Effector memory CD8-positive, alpha-beta T cell (primary cell): ENCODE measurements around the gene ASAP3.
"Not testable (repeated sequence)": the region's sequence is repeated elsewhere in the genome, so short reads cannot be mapped to it uniquely, and the experiment has no call there.

Experiments
- ATAC-seq: fragments of 150-1000 bp; cut with Tn5 transposase; replicated peaks from 2 replicates; pipeline ENCODE4 v1.10.0; 2021; ENCODE audit warnings: mild to moderate bottlenecking, moderate library complexity
- DNase-seq, 3 experiments: peaks; one replicate each; pipeline ENCODE4 v3.0.0; 2021
- H3K27ac Mint-ChIP-seq, 2 donors: one replicate each; pipeline ENCODE4 v1.8.0; 2022; ENCODE audit warnings: mild to moderate bottlenecking in 2 of 2, mixed read lengths in 2 of 2, moderate library complexity in 2 of 2
- H3K27me3 Mint-ChIP-seq, 2 donors: one replicate each; pipeline ENCODE4 v1.8.0; 2022; ENCODE audit warnings: mixed read lengths in 2 of 2
- H3K36me3 Mint-ChIP-seq: one replicate; pipeline ENCODE4 v1.8.0; 2022; ENCODE audit warnings: mild to moderate bottlenecking, moderate library complexity, mixed read lengths; ENCODE audit not compliant: insufficient read depth
- H3K4me1 Mint-ChIP-seq, 2 donors: one replicate each; pipeline ENCODE4 v1.8.0; 2022; ENCODE audit warnings: low read depth in 2 of 2, mixed read lengths in 2 of 2
- H3K4me3 Mint-ChIP-seq, 2 donors: one replicate each; pipeline ENCODE4 v1.8.0; 2022; ENCODE audit warnings: mild to moderate bottlenecking in 2 of 2, mixed read lengths in 2 of 2, moderate library complexity in 2 of 2
- H3K9me3 Mint-ChIP-seq, 2 donors: one replicate each; pipeline ENCODE4 v1.8.0; 2022; ENCODE audit warnings: mixed read lengths in 2 of 2

The ASAP3 gene

DNA sequence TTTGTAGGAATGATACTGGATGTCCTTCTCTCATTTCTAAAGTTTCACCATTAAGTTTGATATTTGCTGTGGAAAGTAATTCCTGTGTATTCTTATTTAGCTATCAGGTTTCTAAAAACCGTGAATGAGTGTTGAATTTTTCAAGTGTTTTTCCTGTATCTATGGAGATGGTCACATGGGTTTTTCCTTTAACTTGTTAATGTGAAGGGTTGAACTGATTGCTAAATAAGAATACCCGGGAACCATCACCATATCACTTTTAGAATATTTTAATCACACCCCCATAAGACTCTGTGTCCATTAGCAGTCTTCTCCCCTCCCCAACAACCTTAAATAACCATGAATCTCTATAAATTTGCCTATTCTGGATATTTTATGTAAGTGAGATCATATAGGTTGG is 16.5 kb upstream of the ASAP3 start:
- ATAC-seq = no peak
- no peak overlapping the region for H3K27ac Mint-ChIP-seq
- no peaks in the 10 kb centered on the region for H3K27me3 Mint-ChIP-seq

DNA sequence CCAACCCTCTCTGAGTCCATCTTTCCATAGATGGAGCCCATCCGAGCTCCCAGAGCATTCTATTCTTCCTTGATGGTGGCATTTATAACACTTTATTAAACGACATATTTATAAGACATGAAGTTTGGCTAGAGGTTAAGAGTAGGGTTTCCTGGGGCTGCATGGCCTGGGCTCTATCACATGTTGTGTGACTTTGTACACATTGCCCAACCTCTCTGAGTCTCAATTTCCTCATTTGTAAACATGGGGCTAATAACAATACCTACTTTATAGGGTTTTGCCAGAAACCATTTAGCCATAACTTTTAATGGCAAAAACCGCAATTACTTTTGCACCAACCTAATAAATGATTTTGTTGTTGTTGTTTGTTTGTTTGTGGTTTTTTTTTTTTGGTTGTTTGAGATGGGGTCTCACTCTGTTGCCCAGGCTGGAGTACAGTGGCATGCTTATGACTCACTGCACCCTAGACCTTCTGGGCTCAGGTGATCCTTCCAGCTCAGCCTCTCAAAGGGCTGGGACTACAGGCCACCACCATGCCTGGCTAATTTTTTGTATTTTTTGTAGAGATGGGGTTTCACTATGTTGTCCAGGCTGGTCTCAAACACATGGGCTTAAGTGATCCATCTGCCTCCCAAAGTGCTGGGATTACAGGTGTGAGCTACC is 13.9 kb upstream of the ASAP3 start:
- DNase-seq = no peak
- H3K27ac Mint-ChIP-seq = no peak overlapping the region
- H3K4me3 Mint-ChIP-seq = no peak overlapping the region
- no peak for ATAC-seq
- peaks cover 0 to 3% of the 10 kb centered on the region in 2 donors for H3K4me1 Mint-ChIP-seq
- no peaks in the 10 kb centered on the region for H3K9me3 Mint-ChIP-seq
- no peaks in the 10 kb centered on the region for H3K36me3 Mint-ChIP-seq
- H3K27me3 Mint-ChIP-seq = no peaks in the 10 kb centered on the region

More for the DNA sequence above, 16.5 kb upstream of the ASAP3 start:
- H3K36me3 Mint-ChIP-seq = no peaks in the 10 kb centered on the region
- DNase-seq = no peak
- H3K4me1 Mint-ChIP-seq = peaks cover 0 to 3% of the 10 kb centered on the region in 2 donors
- no peak overlapping the region for H3K4me3 Mint-ChIP-seq
- H3K9me3 Mint-ChIP-seq = no peaks in the 10 kb centered on the region

DNA sequence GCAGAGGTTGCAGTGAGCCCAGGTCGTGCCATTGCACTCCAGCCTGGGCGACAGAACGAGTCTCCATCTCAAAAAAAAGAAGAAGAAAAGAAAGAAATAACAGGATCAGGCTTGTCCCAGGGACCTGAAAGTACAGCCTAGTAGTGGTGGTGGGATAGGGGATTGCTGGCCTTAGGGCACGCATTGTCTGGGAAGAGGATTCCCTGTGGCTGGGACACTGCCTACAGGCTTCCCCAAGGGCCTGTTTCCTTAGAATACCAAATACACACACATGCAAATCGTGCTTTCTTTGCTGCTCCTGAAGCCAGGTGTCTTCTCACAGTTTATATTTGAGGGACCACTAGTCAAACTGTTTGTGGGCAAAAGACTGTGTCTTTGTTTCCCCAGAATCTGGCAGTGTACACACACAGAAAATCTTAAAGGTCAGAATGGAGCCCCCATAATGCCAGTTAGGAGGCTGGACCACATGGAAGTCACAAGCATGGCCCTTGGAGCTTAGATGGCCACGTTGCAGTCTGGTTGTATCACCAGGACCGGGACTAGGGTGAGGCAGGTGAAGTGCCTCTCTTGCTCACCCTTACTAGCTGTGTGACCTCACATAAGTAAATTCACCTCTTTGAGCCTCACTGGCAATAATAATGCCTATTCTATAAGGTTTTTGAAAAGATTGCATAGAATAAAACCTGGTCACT is 12.7 kb upstream of the ASAP3 start:
- H3K9me3 Mint-ChIP-seq = no peaks in the 10 kb centered on the region
- H3K27ac Mint-ChIP-seq = no peak overlapping the region
- H3K27me3 Mint-ChIP-seq = peaks cover 9 to 11% of the 10 kb centered on the region in 2 donors
- peaks cover 0 to 3% of the 10 kb centered on the region in 2 donors for H3K4me1 Mint-ChIP-seq
- DNase-seq (no peak), ATAC-seq (no peak)
- no peak overlapping the region for H3K4me3 Mint-ChIP-seq
- no peaks in the 10 kb centered on the region for H3K36me3 Mint-ChIP-seq

DNA sequence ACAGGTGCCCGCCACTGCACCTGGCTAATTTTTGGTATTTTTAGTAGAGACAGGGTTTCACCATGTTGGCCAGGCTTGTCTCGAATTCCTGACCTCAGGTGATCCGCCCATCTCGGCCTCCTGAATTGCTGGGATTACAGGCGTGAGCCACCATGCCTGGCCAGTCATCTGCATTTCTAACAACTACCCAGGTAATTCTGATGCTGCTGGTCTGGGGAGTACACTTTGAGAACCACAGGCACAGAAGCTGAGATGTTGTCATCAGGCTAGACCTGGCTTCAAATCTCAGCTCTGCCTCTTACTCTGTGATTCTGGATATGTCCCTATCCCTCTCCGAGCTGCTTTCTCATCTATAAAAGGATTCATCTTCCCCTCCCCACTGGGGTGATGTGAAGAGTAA is 10.9 kb upstream of the ASAP3 start:
- H3K27me3 Mint-ChIP-seq = peaks cover 19 to 29% of the 10 kb centered on the region in 2 donors
- DNase-seq, H3K9me3 Mint-ChIP-seq, H3K4me3 Mint-ChIP-seq, H3K36me3 Mint-ChIP-seq, H3K4me1 Mint-ChIP-seq, H3K27ac Mint-ChIP-seq, ATAC-seq: not testable (repeated sequence)

DNA sequence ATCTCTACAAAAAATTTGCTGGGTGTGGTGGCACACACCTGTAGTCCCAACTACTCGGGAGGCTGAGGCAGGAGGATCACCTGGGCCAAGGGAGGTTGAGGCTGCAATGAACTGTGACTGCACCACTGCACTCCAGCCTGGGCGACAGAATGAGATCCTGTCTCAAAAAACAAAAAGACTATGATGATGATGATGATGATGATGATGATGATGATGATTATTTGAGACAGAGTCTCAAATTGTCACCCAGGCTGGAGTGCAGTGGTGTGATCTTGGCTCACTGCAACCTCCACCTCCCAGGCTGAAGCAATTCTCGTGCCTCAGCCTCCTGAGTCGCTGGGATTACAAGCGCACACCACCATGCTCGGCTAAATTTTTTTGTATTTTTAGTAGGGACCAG is 8.8 kb upstream of the ASAP3 start:
- not testable (repeated sequence) for H3K27ac Mint-ChIP-seq, DNase-seq, H3K4me3 Mint-ChIP-seq, H3K36me3 Mint-ChIP-seq, H3K9me3 Mint-ChIP-seq, ATAC-seq, H3K4me1 Mint-ChIP-seq
- peaks cover 19 to 30% of the 10 kb centered on the region in 2 donors for H3K27me3 Mint-ChIP-seq

DNA sequence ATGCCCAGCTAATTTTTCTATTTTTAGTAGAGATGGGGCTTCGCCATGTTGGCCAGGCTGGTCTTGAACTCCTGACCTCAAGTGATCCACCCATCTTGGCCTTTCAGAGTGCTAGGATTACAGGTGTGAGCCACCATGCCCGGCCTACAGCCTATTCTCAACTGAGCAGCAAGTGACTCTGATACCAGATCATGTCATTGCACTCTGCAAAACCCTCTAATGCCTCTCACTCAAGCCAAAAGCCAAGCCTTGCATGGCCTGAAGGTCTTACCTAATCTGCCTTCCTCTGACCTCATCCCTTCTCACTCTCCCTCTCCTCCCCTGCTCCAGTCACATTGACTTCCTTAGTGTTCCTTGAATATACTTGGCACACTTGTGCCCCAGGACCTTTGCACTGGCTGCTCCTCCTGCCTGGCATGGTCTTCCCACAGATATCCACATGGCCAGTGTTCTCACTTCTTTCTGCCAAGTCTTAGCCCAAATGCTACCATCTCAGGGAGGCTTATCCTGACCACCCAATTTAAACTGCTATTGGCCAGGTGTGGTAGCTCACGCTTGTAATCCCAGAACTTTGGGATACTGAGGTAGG is 8.2 kb upstream of the ASAP3 start:
- Mint-ChIP-seq H3K4me1 (no peaks in the 10 kb centered on the region), H3K27me3 (peaks cover 19 to 30% of the 10 kb centered on the region in 2 donors), H3K36me3 (no peaks in the 10 kb centered on the region), H3K9me3 (no peaks in the 10 kb centered on the region), H3K27ac (no peak overlapping the region), H3K4me3 (no peak overlapping the region)
- no peak for ATAC-seq
- DNase-seq = no peak

DNA sequence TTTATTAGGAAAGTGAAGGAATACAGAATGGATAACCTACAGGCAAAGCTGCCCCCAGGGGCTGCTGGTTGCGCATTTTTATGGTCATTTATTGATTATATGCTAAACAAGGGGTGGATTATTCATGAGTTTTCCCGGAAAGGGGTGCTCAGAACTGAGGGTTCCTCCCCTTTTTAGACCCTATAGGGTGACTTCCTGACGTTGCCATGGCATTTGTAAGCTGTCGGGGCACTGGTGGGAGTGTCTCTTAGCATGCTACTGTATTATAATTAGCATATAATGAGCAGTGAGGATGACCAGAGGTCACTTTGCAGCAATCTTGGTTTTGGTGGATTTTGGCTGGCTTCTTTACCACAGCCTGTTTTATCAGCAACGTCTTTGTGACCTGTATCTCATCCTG is 5.9 kb upstream of the ASAP3 start:
- peaks cover 0 to 3% of the 10 kb centered on the region in 2 donors for H3K4me1 Mint-ChIP-seq
- H3K36me3 Mint-ChIP-seq = no peaks in the 10 kb centered on the region
- peaks cover 19 to 30% of the 10 kb centered on the region in 2 donors for H3K27me3 Mint-ChIP-seq
- no peaks in the 10 kb centered on the region for H3K9me3 Mint-ChIP-seq
- DNase-seq (no peak), ATAC-seq (no peak)
- no peak overlapping the region for H3K4me3 Mint-ChIP-seq
- H3K27ac Mint-ChIP-seq = no peak overlapping the region

DNA sequence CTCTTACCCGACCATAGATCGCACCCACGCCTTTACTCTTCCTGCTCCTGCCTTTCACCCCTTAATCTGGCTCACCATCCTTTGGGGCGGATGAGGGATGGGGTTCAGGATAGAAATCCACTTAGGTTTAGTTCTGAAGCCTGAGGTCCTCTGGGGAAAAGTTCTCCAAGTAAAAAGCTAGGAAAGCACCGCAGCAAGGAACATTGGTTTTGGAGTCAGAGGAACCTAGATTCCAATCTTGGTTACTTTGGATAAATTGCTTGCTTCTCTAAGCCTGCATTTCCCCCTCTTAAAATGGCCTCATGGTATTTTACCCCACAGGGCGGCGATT is 988 bp upstream of the ASAP3 start:
- H3K27me3 Mint-ChIP-seq = peaks cover 21 to 25% of the 10 kb centered on the region in 2 donors
- no peaks in the 10 kb centered on the region for H3K9me3 Mint-ChIP-seq
- DNase-seq (no peak), ATAC-seq (peak; percentile 1)
- peak overlapping the region; percentile 76 to 87 for H3K4me3 Mint-ChIP-seq
- H3K27ac Mint-ChIP-seq = no peak overlapping the region
- H3K4me1 Mint-ChIP-seq = peaks cover 7 to 15% of the 10 kb centered on the region in 2 donors
- H3K36me3 Mint-ChIP-seq = no peaks in the 10 kb centered on the region

DNA sequence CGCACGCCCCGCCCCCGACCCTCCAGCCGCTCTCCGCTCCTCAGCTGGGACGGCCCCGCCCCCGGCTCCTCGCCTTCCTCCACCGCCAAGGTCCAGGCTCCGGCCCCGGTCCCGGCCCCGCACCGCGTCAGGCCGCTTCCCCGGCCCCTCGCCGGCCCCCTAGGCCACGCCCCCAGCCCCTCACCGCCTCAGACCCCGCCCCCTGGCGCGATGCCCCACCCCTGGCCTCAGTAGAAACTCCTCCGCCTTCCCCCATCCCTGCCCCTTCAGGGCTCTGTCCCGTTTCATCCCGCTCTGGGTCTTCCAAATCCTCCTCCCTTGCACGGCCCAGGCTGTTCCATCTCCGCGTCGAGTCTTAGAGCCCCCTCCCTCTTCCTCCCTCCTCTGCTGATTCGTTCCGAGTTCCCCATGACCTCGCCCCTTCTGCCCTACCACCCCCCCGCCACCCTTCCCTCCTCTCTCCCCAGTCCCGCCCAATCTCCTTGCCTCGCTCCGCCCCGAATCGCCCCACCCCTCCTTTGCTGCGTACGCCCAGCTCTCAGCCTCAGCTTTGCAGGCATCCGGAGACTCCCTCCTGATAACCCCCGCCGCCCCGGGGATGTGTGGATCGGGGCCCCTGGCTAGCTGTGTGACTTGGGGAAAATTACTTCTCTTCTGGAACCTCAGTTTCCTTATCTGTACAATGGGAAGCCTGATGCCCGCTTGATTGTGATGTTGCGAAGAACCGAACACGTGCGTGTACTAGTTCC is 448 bp upstream of the ASAP3 start:
- H3K27ac Mint-ChIP-seq = peak overlapping the region in 1 of 2 donors; percentile 41
- DNase-seq (peak; percentile 81 to 87 (median 84)), ATAC-seq (peak; percentile 87)
- no peaks in the 10 kb centered on the region for H3K36me3 Mint-ChIP-seq
- H3K4me3 Mint-ChIP-seq = peak overlapping the region; percentile 76 to 87
- H3K4me1 Mint-ChIP-seq = peaks cover 7 to 15% of the 10 kb centered on the region in 2 donors
- H3K9me3 Mint-ChIP-seq = no peaks in the 10 kb centered on the region
- H3K27me3 Mint-ChIP-seq = peaks cover 21 to 23% of the 10 kb centered on the region in 2 donors

DNA sequence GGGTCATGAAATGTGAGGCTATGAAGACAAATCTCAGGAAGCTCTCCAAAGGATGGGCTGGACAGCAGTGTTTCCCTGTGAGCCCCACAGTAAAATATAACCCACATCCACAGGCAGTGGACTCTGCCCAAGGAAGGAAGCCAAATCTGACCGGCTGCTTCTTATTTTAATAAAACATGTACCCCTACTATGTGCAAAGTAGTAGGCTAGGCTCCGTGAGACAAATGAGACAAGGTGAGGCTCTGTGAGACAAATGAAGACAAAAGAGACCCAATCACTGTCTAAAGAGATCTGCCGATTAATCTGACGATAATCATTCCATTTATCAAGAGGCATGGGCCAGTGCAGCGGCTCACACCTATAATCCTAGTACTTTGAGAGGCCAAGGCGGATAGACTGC is 2.1 kb downstream of the ASAP3 start:
- Mint-ChIP-seq H3K4me1 (peaks cover 7 to 15% of the 10 kb centered on the region in 2 donors), H3K4me3 (peak overlapping the region in 1 of 2 donors; percentile 91), H3K36me3 (no peaks in the 10 kb centered on the region), H3K9me3 (no peaks in the 10 kb centered on the region), H3K27ac (no peak overlapping the region), H3K27me3 (peaks cover 21 to 34% of the 10 kb centered on the region in 2 donors)
- DNase-seq (no peak), ATAC-seq (no peak)

DNA sequence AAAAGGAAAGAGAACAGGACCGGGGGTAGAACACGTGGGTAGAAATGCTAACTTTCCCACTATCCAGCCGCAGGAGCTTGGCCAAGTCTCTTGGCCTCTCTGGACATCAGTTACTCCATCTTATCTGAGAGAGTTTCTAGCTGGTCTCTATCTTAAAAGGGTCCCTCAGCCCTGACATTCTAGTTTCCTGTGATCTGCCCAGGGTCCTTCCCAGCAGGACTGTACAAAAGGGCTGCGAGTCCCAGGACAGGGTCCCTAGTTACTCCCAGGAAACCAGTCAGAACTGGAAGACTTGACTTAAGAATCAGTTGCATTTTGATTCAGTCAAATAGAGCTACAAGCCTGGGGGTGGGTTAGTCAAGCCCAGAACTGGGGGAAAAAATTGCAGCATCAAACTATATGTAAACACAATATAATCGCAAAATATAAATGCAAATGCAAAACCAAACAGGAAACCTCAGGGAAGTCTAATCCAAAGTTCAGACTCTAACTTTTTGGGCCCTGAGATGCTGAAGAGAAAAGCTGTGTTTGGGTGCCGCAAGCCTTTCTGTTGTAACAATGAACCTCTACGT is 2.9 kb downstream of the ASAP3 start:
- H3K27me3 Mint-ChIP-seq = peaks cover 29 to 42% of the 10 kb centered on the region in 2 donors
- no peaks in the 10 kb centered on the region for H3K36me3 Mint-ChIP-seq
- no peak overlapping the region for H3K27ac Mint-ChIP-seq
- no peak for DNase-seq
- H3K4me1 Mint-ChIP-seq = peaks cover 7 to 15% of the 10 kb centered on the region in 2 donors
- no peak overlapping the region for H3K4me3 Mint-ChIP-seq
- ATAC-seq = no peak
- H3K9me3 Mint-ChIP-seq = no peaks in the 10 kb centered on the region

DNA sequence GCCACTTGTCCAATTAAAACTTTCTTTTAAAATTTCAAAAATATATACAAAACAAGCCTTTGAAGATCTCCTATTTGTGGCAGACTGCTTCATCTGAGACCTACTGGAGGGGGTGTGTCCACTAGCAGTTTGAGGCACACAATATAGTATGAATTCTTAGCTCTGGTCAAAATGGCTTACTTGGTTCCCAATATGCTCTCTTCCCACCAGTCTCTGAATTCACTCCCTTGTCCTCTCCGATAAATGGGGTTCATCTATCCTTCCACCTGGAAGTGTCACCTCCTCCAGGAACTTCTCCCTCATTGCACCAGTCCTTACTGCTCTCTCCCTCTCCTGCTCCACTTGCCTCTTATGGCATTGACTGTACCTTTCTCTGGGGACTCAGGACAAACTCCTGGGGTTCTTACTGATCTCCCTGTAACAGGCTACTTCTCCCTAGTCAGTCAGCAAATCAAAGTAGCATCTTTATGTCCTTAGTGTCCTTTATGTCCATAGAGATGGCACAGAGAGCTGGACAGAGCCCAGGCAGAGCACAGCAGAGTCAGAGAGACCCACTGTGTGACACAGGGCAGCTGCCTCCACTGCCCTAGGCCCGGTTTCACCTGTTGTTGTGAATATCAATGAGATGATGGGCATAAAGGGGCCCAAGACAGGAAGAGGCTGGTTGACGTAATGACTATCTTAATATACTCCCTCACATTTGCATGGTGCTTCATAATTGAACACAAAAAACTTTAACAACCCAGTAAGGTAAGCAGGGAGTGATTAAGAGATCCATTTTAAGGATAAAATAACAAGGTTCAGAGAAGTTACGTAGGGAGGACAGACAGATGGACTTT is 3.6 kb downstream of the ASAP3 start:
- no peak overlapping the region for H3K4me3 Mint-ChIP-seq
- H3K27ac Mint-ChIP-seq = no peak overlapping the region
- ATAC-seq (no peak), DNase-seq (no peak)
- peaks cover 33 to 45% of the 10 kb centered on the region in 2 donors for H3K27me3 Mint-ChIP-seq
- H3K4me1 Mint-ChIP-seq = peaks cover 7 to 15% of the 10 kb centered on the region in 2 donors
- H3K9me3 Mint-ChIP-seq = no peaks in the 10 kb centered on the region
- no peaks in the 10 kb centered on the region for H3K36me3 Mint-ChIP-seq

DNA sequence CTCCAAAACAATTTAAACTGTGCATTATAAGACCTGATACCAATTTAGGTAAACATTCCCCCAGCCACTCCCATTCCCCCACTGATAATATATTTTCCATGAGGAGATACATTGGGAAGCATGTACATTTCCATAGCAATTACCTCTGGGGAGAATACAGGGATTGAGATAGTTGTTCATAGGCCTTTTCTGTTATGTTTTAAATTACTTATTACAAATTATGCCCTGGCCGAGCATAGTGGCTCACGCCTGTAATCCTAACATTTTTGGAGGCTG is 4.4 kb downstream of the ASAP3 start:
- Mint-ChIP-seq H3K36me3 (no peaks in the 10 kb centered on the region), H3K9me3 (no peaks in the 10 kb centered on the region), H3K27me3 (peaks cover 35 to 45% of the 10 kb centered on the region in 2 donors), H3K4me3 (no peak overlapping the region), H3K27ac (no peak overlapping the region), H3K4me1 (peaks cover 7 to 9% of the 10 kb centered on the region in 2 donors)
- DNase-seq = no peak
- ATAC-seq = no peak
